ENCODE measurements around the gene CRHBP. TPM values are rescaled to one million over a fixed set of nuclear protein-coding genes. Genes with fewer than 3 reads are reported as not detected.
"Not testable (repeated sequence)": the region's sequence is repeated elsewhere in the genome, so short reads cannot be mapped to it uniquely, and the experiment has no call there.

CRHBP gene
- total RNA-seq, 4 donors from 2014 or later: 1.3 to 8.1 (median 7.0) TPM; not detected in 1

DNA sequence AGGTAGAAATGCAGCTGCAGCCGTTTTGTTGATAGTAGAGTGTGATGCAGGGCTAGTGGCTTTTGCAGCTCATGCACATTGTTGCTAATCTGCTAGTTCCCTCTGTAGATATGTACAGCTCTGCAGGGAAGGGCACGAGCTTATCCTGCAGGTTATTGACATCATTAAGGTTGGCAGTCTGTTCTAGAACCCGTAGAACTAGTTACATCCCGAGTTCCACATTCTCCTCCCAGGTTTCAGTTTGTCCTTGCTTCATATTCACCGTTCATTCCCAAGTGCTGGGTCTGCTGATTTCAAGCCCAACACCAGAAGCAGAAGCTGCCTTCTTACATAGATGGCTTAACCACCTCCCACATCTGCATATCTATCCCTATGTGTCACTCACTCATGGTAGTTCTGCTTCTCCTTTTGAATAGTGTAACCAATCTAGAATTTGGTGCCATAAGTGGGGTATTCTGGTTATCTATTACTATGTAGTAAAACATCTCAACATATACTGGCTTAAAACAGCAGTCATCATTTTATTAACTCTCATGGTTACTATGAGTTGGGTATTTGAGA lies 38.1 kb downstream of the CRHBP start:
- Histone ChIP-seq H3K36me3 (no peaks in the 10 kb centered on the region), H3K27me3 (no peaks in the 10 kb centered on the region), H3K4me1 (no peaks in the 10 kb centered on the region), H3K4me3 (no peak overlapping the region), H3K9me3 (no peaks in the 10 kb centered on the region), H3K27ac (no peak overlapping the region)
- no peak for DNase-seq
- TF ChIP-seq, protein P1, sequence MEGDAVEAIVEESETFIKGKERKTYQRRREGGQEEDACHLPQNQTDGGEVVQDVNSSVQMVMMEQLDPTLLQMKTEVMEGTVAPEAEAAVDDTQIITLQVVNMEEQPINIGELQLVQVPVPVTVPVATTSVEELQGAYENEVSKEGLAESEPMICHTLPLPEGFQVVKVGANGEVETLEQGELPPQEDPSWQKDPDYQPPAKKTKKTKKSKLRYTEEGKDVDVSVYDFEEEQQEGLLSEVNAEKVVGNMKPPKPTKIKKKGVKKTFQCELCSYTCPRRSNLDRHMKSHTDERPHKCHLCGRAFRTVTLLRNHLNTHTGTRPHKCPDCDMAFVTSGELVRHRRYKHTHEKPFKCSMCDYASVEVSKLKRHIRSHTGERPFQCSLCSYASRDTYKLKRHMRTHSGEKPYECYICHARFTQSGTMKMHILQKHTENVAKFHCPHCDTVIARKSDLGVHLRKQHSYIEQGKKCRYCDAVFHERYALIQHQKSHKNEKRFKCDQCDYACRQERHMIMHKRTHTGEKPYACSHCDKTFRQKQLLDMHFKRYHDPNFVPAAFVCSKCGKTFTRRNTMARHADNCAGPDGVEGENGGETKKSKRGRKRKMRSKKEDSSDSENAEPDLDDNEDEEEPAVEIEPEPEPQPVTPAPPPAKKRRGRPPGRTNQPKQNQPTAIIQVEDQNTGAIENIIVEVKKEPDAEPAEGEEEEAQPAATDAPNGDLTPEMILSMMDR (IDR thresholded peaks at IDR 0.05): no peak
- TF ChIP-seq POLR2A (IDR thresholded peaks at IDR 0.05): no peak
- intact Hi-C loops (cut with DNase I; ENCODE audit: low total_unique reads): no loop called here

DNA sequence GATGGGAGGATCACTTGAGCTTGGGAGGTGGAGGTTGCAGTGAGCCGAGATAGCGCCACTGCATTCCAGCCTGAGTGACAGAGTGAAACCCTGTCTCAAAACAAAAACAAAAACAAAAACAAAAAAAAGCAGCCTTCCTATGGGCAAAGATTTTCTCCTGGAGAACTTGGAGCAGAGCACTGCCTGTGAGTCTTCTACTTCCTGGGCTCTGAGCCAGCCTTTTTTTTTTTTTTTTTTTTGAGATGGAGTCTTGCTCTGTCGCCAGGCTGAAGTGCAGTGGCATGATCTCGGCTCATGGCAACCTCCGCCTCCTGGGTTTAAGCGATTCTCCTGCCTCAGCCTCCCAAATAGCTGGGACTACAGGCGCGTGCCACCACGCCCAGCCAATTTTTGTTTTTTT lies 40.6 kb downstream of the CRHBP start:
- H3K4me3 ChIP-seq; H3K27ac ChIP-seq; H3K36me3 ChIP-seq; H3K4me1 ChIP-seq; H3K9me3 ChIP-seq; intact Hi-C loops (cut with DNase I; ENCODE audit: low total_unique reads); DNase-seq; H3K27me3 ChIP-seq: not testable (repeated sequence)

DNA sequence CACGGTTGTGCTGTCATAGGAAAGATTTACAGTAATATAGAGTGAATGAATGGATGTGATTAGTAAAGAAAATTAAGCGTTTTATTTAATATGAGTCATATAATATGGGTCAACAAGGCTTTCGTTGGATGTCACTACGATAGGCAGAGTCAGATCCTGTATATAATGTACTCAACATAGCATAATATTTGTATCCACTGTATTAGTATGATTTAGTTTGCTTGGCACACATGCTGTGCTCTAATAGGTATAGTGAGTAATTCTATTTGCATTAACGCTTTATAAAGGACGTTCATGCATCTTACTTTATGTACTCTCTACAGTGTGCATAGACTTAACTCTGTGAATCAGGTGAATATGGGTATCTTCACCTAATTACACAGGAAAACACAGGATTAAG lies 41.5 kb downstream of the CRHBP start:
- DNase-seq: no peak
- intact Hi-C loops (cut with DNase I; ENCODE audit: low total_unique reads): no loop called here

DNA sequence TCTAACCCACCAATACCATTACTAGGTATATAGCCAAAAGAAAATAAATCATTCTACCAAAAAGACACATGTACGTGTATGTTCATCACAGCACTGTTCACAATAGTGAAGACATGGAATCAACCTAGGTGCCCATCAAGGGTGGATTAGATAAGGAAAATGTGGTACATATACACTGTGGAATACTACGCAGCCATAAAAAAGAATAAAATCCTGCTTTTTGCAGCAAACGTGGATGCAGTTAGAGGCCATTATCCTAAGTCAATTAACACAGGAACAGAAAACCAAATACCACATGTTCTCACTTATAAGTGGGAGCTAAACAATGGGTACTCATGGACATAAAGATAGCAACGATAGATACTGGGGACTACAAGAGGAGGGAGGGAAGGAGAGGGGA lies 45.4 kb downstream of the CRHBP start:
- H3K36me3 ChIP-seq; H3K4me3 ChIP-seq; H3K9me3 ChIP-seq; H3K27me3 ChIP-seq; H3K27ac ChIP-seq; DNase-seq; H3K4me1 ChIP-seq; intact Hi-C loops (cut with DNase I; ENCODE audit: low total_unique reads): not testable (repeated sequence)

More for the DNA sequence above, 41.5 kb downstream of the CRHBP start:
- H3K9me3 ChIP-seq: no peaks in the 10 kb centered on the region
- H3K27ac ChIP-seq: no peak overlapping the region
- no peaks in the 10 kb centered on the region for H3K27me3 ChIP-seq
- no peaks in the 10 kb centered on the region for H3K36me3 ChIP-seq
- no peaks in the 10 kb centered on the region for H3K4me1 ChIP-seq
- H3K4me3 ChIP-seq: no peak overlapping the region
- TF ChIP-seq POLR2A (IDR thresholded peaks at IDR 0.05): no peak
- TF ChIP-seq, protein P1 (IDR thresholded peaks at IDR 0.05): no peak

DNA sequence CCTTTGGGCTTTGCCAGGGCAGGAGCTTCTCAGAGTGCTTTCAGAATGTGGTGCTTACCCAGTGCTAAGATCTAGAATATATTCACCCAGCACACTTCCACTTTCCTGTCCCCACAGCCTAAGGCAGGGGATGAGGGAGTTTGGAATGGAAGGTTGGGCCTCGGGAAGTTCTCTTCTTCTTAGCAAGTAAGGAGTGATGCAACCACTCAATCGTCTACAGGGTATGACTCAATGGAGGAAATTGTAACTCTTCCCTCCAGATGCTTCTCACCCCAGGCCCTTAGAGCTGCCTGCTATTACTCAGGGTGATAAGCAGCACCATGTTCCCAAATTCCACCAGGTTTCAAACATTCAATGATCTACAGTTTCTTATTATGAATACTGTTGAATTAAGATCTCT lies 46.6 kb downstream of the CRHBP start:
- TF ChIP-seq POLR2A (IDR thresholded peaks at IDR 0.05): no peak
- TF ChIP-seq, protein P1 (IDR thresholded peaks at IDR 0.05): no peak

DNA sequence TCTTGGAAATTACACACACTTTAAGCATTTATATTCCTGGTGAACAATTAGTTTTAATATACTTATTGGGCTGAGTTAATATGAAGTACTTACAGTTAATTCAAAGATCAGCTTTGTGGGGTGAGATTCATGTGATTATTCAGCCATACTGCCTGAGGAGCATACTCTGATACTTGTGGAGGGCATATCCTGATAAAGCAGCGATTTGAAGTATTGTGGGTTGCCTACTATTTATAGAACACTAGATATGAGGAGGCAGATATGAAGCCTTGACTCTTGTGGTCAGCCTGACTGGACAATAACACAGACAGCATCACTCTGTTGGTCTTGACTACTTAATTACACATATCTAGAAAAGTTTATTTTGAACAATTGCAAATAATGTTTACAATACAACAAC lies 50.4 kb downstream of the CRHBP start:
- Histone ChIP-seq H3K9me3 (no peaks in the 10 kb centered on the region), H3K27ac (no peak overlapping the region), H3K4me1 (no peaks in the 10 kb centered on the region), H3K4me3 (no peak overlapping the region), H3K27me3 (peaks cover 0 to 4% of the 10 kb centered on the region in 2 donors), H3K36me3 (no peaks in the 10 kb centered on the region)
- intact Hi-C loops (cut with DNase I; ENCODE audit: low total_unique reads): no loop called here
- TF ChIP-seq POLR2A (IDR thresholded peaks at IDR 0.05): no peak
- TF ChIP-seq, protein P1 (IDR thresholded peaks at IDR 0.05): no peak
- DNase-seq: no peak

More for the DNA sequence above, 46.6 kb downstream of the CRHBP start:
- DNase-seq: no peak
- Histone ChIP-seq H3K36me3 (no peaks in the 10 kb centered on the region), H3K27ac (no peak overlapping the region), H3K9me3 (no peaks in the 10 kb centered on the region), H3K4me3 (no peak overlapping the region), H3K27me3 (peaks cover 0 to 4% of the 10 kb centered on the region in 2 donors), H3K4me1 (no peaks in the 10 kb centered on the region)
- intact Hi-C loops (cut with DNase I; ENCODE audit: low total_unique reads): no loop called here

Measured in uterus (tissue), 4 donors.